Measurements from ENCODE around the gene NRBF2.
"Not testable (repeated sequence)": the region's sequence is repeated elsewhere in the genome, so short reads cannot be mapped to it uniquely, and the experiment has no call there.

NRBF2 gene

DNA sequence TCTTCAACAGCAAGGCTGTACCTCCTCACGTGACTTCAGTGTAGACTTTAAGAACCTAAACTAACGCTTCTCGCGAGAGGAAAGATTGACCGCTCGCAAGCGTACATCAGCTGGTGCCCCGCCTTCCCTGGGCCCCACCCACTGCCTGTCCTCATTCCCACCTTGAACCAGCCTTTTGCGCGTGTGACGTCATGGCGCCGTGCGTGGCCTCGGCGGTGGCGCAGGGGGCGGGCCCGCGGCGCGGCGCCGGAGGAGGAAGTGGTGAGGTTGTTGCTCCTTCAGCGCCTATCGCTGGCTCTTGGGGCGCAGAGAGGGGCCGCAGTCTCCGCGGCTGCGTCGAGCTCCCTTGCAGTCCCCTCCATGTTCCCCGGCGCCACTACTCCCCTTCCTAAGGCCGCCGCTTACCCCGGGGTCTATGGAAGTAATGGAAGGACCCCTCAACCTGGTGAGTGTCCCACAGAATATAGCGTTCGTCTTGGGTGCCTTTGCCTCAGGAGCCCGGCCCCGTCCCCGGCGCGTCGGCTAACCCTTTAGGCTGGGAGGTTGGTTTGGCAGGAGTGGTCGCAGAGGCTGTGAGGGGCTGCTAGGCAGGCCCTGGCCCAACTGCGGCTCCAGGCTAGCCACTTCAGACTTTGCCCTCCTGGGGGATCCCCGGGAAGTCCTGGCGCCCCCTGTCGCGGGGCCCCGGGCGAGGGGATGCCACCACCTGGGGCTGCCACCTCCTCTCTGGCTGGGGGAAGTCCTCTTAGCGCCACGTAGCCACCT is at the start of gene NRBF2:
Gene NRBF2, plus strand, starts transcription at position 273 of the 765 bp plus-strand sequence. Its CDS starts 143 bp downstream, at position 416.
- peak; percentile 98 for DNase-seq

DNA sequence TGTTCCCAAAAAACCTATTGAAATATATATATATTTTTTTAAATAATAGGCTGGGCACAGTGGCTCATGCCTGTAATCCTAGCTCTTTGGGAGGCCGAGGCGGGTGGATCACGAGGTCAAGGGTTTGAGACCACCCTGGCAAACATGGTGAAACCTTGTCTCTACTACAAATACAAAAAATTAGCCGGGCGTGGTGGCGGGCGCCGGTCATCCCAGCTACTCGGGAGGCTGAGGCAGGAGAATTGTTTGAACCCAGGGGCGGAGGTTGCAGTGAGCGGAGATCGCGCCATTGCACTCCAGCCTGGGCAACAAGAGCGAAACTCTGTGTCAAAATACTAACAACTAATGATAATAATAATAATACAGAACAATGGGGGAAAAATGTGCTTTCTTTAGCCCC is 49.7 kb upstream of the NRBF2 start:
- DNase-seq: not testable (repeated sequence)

GRCh38 chr10:63083904-63084689 is 49.0 kb upstream of the NRBF2 start:
- peak; percentile 80 for DNase-seq

DNA sequence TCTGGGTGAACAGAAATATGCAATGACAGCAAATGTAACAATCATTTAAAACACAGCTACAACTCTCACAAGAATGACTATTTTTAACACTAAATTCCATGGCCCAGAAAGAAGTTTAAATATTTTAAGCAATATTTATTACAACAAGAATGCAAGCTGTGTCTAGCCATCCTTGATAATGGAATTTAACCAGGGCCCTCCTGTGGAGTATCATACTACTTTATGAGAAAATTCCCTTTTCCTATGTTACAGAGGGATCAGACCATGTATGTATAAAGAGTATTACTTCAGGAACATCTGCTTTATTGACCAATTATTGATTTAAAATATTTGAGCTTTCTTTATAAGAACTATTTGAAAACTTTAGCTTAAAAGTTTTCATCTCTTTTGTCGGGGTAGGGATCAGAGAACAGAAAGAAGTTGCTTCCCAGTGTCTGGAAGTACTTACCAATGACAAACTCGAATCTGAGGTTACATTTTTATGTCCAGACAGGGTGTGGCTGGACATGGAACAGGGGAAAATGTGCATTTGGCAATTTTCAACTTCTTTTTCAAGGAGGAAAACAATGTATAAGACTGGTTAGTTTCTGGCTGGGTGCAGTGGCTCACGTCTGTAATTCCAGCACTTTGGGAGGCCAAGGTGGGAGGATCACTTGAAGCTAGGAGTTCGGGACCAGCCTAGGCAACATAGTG is 48.3 kb upstream of the NRBF2 start:
- DNase-seq: no peak

- DNase-seq: no peak
Observed at GRCh38 chr10:63093227-63093626, 39.9 kb upstream of the NRBF2 start.

- no peak for DNase-seq
Observed at GRCh38 chr10:63094405-63094804, 38.7 kb upstream of the NRBF2 start.

- no peak for DNase-seq
Observed at GRCh38 chr10:63094881-63095280, 38.2 kb upstream of the NRBF2 start.

- DNase-seq: no peak
Observed at GRCh38 chr10:63099734-63100133, 33.4 kb upstream of the NRBF2 start.

DNA sequence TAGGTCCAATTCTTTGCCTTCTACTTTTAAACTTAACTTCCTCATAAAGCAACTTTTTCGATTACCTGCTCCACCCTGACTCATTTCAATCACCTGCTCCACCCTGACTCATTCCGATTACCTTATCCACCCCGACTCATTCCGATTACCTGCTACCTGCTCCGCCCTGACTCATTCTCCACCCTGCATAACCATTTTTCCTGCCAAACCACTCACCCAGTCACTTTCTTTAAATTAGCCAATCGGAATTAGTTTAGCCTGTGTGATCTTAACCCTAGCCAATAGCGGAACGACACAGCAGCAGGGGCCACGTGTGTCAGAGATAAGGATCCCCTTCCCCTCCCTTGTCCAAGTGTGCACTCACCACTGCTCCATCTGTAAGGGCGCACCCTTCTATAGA is 32.0 kb upstream of the NRBF2 start:
- DNase-seq: not testable (repeated sequence)

GRCh38 chr10:63102279-63102883 is 30.7 kb upstream of the NRBF2 start:
- DNase-seq: not testable (repeated sequence)

DNA sequence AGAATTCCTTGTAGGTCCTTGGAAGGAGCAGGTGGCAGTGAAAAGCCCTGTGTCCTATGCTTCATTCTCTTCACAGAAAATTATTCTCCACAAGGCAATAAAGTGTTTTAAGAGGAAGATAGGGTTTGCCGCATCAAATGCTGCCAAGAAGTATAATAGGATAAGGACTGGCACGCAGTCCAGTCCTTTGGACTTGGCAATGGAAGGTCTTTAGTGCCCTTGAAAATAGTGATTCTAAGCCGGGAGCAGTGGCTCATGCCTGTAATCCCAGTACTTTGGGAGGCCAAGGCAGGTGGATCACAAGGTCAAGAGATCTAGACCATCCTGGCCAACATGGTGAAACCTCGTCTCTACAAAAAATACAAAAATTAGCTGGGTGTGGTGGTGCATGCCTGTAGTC is 29.9 kb upstream of the NRBF2 start:
- not testable (repeated sequence) for DNase-seq

GRCh38 chr10:63103971-63104409 is 29.1 kb upstream of the NRBF2 start:
- DNase-seq: no peak

DNA sequence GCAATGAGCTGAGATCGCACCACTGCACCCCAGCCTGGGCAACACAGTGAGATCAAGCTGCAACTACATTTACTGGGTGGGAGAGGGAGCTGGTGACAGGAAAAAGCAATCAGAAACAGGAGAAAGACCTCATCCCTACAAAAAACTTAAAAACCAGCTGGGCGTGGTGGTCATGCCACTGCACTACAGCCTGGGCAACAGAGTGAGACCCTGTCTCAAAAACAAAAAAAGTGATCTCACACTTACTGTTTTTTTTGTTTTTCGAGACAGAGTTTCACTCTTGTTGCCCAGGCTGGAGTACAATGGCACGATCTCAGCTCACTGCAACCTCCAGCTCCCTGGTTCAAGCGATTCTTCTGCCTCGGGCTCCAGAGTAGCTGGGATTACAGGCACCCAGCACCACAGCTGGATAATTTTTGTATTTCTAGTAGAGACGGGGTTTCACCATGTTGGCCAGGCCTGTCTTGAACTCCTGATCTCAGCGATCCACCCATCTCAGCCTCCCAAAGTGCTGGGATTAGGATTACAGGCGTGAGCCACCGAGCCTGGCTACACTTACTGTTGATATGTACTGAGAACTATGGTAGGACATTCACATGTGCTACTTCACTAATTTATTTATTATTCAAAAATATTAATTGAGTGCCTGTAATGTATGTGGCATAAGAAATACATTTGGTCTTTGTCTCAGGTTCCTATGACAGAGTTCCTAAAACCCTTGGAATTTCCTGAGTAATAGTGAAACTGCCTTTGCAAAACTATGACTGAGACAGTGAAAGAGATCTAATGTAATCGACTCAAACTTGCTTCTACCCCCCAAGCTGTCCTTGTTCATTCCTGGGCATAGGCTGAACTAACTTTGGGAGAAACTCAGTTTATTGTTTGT is 27.7 kb upstream of the NRBF2 start:
- no peak for DNase-seq

- DNase-seq: no peak
Observed at GRCh38 chr10:63106111-63106755, 26.9 kb upstream of the NRBF2 start.

- no peak for DNase-seq
Observed at GRCh38 chr10:63107943-63108437, 25.1 kb upstream of the NRBF2 start.

- no peak for DNase-seq
Observed at GRCh38 chr10:63110940-63111339, 22.2 kb upstream of the NRBF2 start.

GRCh38 chr10:63114031-63114814 is 18.9 kb upstream of the NRBF2 start:
- peak; percentile 85 for DNase-seq

DNA sequence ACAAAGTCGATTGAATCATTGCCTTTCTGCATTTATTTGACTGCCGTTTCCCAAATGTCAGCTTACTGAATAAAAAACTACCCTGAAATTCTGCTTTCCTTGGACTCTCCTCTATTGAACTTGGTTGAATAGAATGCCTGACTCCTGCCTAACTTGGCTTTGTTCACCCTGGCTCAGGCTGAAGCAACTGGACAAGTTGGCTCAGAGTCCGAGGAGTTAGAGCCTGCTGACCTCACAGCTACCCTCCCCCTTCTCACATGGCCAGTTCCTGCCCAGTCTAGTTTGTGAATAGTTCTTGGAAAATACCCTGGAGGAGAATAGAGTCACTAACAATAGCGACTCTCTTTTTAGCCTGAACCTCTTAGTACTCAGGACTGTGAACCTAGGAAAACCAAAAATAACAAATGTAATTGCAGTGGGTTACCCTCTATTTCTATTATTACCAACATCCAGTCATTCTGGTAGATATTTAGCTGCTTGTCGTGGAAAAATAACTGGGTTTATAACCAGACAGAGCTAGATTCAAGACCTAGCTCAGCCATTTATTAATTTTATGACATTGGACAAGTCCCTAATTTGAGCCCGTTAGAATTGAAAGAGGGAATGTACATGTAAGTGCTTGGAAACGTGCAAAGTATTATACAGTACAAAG is 17.3 kb upstream of the NRBF2 start:
- peak; percentile 90 for DNase-seq

DNA sequence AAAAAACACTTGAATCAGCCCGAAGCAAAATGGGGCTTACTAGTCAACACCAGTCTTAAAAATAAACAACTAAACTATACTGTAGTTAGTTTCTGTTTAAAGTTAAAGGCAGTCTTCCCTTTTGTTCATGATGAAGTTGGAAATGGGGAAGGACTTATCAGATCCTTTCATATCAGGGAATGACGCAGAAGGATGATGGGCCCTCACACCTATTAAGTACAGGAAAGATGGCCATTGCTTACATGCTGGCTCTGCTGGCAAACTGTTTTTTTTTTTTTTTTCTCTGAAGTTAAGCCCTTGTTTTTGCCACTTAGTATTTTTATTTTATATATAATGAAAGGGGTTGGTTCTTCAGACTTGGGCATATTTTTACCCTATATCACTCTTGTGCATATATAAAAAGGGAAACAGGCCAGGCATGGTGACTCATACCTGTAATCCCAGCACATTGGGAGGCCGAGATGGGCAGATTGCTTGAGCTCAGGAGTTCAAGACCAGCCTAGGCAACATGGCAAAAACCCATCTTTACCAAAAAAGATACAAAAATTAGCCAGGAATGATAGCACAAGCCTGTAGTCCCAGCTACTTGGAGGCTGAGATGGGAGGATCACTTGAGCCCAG is 16.6 kb upstream of the NRBF2 start:
- no peak for DNase-seq
